K562 (cell line): Measurements from ENCODE around the gene FGGY. TPM values are rescaled to one million over a fixed set of nuclear protein-coding genes. Genes with fewer than 3 reads are reported as not detected.
A peak's percentile ranks its signal among the peaks of the same experiment; 100 is the strongest.

Experiments used
- ADNP ChIP-seq: fragments of 200-800 bp; sonication (Bioruptor generic); IDR thresholded peaks from 2 replicates; pipeline ENCODE4 v1.6.1; 2016; ENCODE audit warnings: missing genetic modification characterization, missing compliant biosample characterization
- ATF6 ChIP-seq: sonication (generic); formaldehyde crosslinking; IDR thresholded peaks from 2 replicates; pipeline ENCODE4 v1.4.0; 2020; ENCODE audit warnings: mild to moderate bottlenecking, missing genetic modification reagents
- BCL6 ChIP-seq: fragments of 250-450 bp; sonication (Bioruptor Pico); IDR thresholded peaks from 2 replicates; pipeline ENCODE4 v1.4.0; 2020
- CLOCK ChIP-seq: fragments of 250-450 bp; sonication (Bioruptor Pico); IDR thresholded peaks from 2 replicates; pipeline ENCODE4 v1.4.0; 2020; ENCODE audit warnings: mild to moderate bottlenecking, moderate library complexity, borderline replicate concordance
- E2F8 ChIP-seq: fragments of 450-650 bp; IDR thresholded peaks from 2 replicates; pipeline ENCODE4 v1.7.1; 2018; ENCODE audit warnings: mild to moderate bottlenecking, low read depth; ENCODE audit not compliant: partially characterized antibody
- HES1 ChIP-seq: fragments of 450-650 bp; IDR thresholded peaks from 2 replicates; pipeline ENCODE4 v1.6.1; 2016; ENCODE audit warnings: low read depth, mild to moderate bottlenecking, moderate library complexity
- MITF ChIP-seq: IDR thresholded peaks from 2 replicates; pipeline ENCODE4 v1.6.1; 2014; ENCODE audit warnings: antibody characterized with exemption
- NFE2 ChIP-seq: IDR thresholded peaks from 2 replicates; pipeline ENCODE4 v1.6.1; 2014; ENCODE audit warnings: antibody characterized with exemption, low read depth
- PREB ChIP-seq: sonication (generic); formaldehyde crosslinking; IDR thresholded peaks from 2 replicates; pipeline ENCODE4 v1.8.1; 2023; ENCODE audit warnings: mild to moderate bottlenecking, missing genetic modification reagents
- SMARCE1 ChIP-seq: fragments of 450-650 bp; IDR thresholded peaks from 2 replicates; pipeline ENCODE4 v1.7.1; 2016; ENCODE audit warnings: mild to moderate bottlenecking
- THRAP3 ChIP-seq: fragments of 450-650 bp; IDR thresholded peaks from 2 replicates; pipeline ENCODE4 v1.6.1; 2016; ENCODE audit warnings: mild to moderate bottlenecking, inconsistent platforms, borderline replicate concordance
- ZBTB17 ChIP-seq: fragments of 450-650 bp; formaldehyde crosslinking; IDR thresholded peaks from 2 replicates; pipeline ENCODE4 v1.4.0; 2020; ENCODE audit warnings: mild to moderate bottlenecking
- ZBTB34 ChIP-seq: fragments of 250-450 bp; sonication (Bioruptor Pico); IDR thresholded peaks from 2 replicates; pipeline ENCODE4 v1.8.0; 2021; ENCODE audit warnings: mild to moderate bottlenecking, moderate library complexity
- ZC3H4 ChIP-seq: sonication (generic); formaldehyde crosslinking; IDR thresholded peaks from 2 replicates; pipeline ENCODE4 v1.9.0; 2021; ENCODE audit warnings: missing genetic modification reagents, borderline replicate concordance
- ZNF717 ChIP-seq: fragments of 250-450 bp; sonication (Bioruptor Pico); IDR thresholded peaks from 2 replicates; pipeline ENCODE4 v1.5.0; 2021
- polyA plus RNA-seq, 8 experiments: library from polyadenylated mRNA; depleted of rRNA in 4 of 8; stranded (reverse) in 5 of 8; unstranded in 3 of 8; fragments of >200 nt; fragmentation: Nextera tagmentation in 2 of 8; fragmentation: Illumina TruSeq in 1 of 8; extraction: Ambion mirVana in 2 of 8; extraction: Trizol in 1 of 8; gene quantifications; 2 replicates each; pipeline versions ENCODE4 v1.2.1 to v1.2.3, GENCODE V29; 2011 to 2014; ENCODE audit warnings: inconsistent platforms in 1 of 8, missing spikeins in 1 of 8
- total RNA-seq, 7 experiments: library from RNA; depleted of rRNA in 6 of 7; stranded (reverse); fragments of >200 nt in 6 of 7; fragmentation: Illumina TruSeq in 2 of 7; extraction: Trizol in 2 of 7; gene quantifications; 2 replicates each; pipeline versions ENCODE4 v1.2.1 to v1.2.3, GENCODE V29; 2011 to 2021; ENCODE audit warnings: low replicate concordance in 1 of 7

FGGY gene
- total and polyA plus RNA-seq, 9 of the 15 experiments (the other 6 are each of a cell fraction or from before 2014, with no cell fraction given): 9.7 to 19.2 (median 12.6) TPM

- TF ChIP-seq ZBTB34: no peak
- TF ChIP-seq NFE2: peak; percentile 67; the same call in 1 of the 2 replicates
- TF ChIP-seq ZBTB17: 0 out of 2 replicates have a peak, but pooled peaks have one; percentile 29
- no peak for TF ChIP-seq E2F8
- no peak for TF ChIP-seq CLOCK
- no peak for TF ChIP-seq ZC3H4 (CRISPR knock-in tag)
- peak; percentile 63; the same call in 1 of the 2 replicates for TF ChIP-seq HES1
- no peak for TF ChIP-seq PREB (CRISPR knock-in tag)
- no peak for TF ChIP-seq BCL6
- no peak for TF ChIP-seq ADNP (tag)
- TF ChIP-seq THRAP3: no peak
- TF ChIP-seq SMARCE1: no peak
- no peak for TF ChIP-seq ZNF717 (CRISPR knock-in tag)
- no peak for TF ChIP-seq ATF6
- TF ChIP-seq MITF: no peak
Observed at GRCh38 chr1:59446257-59446901, 149.5 kb downstream of the FGGY start (continued).
